Naive thymus-derived CD4-positive, alpha-beta T cell (primary cell): Measurements from ENCODE around the gene NCKAP1. TPM values are rescaled to one million over a fixed set of nuclear protein-coding genes. Genes with fewer than 3 reads are reported as not detected.
"Not testable (repeated sequence)": the region's sequence is repeated elsewhere in the genome, so short reads cannot be mapped to it uniquely, and the experiment has no call there.

Experiments
- ATAC-seq: fragments of 150-1000 bp; cut with Tn5 transposase; 2 replicates; pipeline ENCODE4 v1.10.0; 2021; ENCODE audit warnings: mild to moderate bottlenecking, moderate library complexity
- CTCF ChIA-PET: fragments of 350-600 bp; sonication (Branson Sonifier 250); formaldehyde crosslinking; loops from one replicate; lab custom pipeline; 2021; ENCODE audit warnings: antibody characterized with exemption; lab: Charles Lee
- POLR2A ChIA-PET: fragments of 350-600 bp; sonication (Branson Sonifier 250); formaldehyde crosslinking; loops from one replicate; lab custom pipeline; 2021; ENCODE audit warnings: antibody characterized with exemption, inconsistent platforms; lab: Charles Lee
- DNase-seq, 9 donors: peaks; one replicate each; pipeline versions ENCODE4 v3.0.0 to v3.0.0-alpha.2; 2020 to 2022; ENCODE audit warnings: mixed read lengths in 1 of 9
- H3K27ac ChIP-seq: one replicate; pipeline ENCODE4 v1.7.0; 2013; ENCODE audit warnings: mild to moderate bottlenecking, low read depth, low read length, moderate library complexity
- H3K27me3 ChIP-seq, 2 donors: one replicate each; pipeline ENCODE4 v1.7.0; 2013; ENCODE audit warnings: low read length in 2 of 2, mild to moderate bottlenecking in 2 of 2, moderate library complexity in 2 of 2; ENCODE audit not compliant: control insufficient read depth in 2 of 2, insufficient read depth in 2 of 2
- H3K36me3 ChIP-seq, 3 experiments: 1 replicate in 2 of 3; 2 replicates in 1 of 3; pipeline ENCODE4 v1.7.0; 2013; ENCODE audit warnings: low read length in 3 of 3, mild to moderate bottlenecking in 3 of 3, moderate library complexity in 1 of 3; ENCODE audit not compliant: insufficient read depth in 3 of 3, control insufficient read depth in 2 of 3
- H3K4me1 ChIP-seq, 2 donors: one replicate each; pipeline ENCODE4 v1.7.0; 2013; ENCODE audit warnings: low read length in 2 of 2, mild to moderate bottlenecking in 2 of 2, moderate library complexity in 1 of 2; ENCODE audit not compliant: control insufficient read depth in 2 of 2, insufficient read depth in 2 of 2
- H3K4me3 ChIP-seq: 2 replicates; pipeline ENCODE4 v1.7.0; 2013; ENCODE audit warnings: mild to moderate bottlenecking, low read length
- H3K9me3 ChIP-seq, 3 experiments: 1 replicate in 2 of 3; 2 replicates in 1 of 3; pipeline ENCODE4 v1.7.0; 2013; ENCODE audit warnings: low read length in 3 of 3; ENCODE audit not compliant: control insufficient read depth in 2 of 3
- H3K27ac Mint-ChIP-seq, 9 donors: one replicate each; pipeline ENCODE4 v1.8.0; 2020 to 2022; ENCODE audit warnings: mixed read lengths in 9 of 9, mild to moderate bottlenecking in 8 of 9, moderate library complexity in 5 of 9, inconsistent platforms in 2 of 9
- H3K27me3 Mint-ChIP-seq, 5 donors: one replicate each; pipeline ENCODE4 v1.8.0; 2021 to 2022; ENCODE audit warnings: mixed read lengths in 5 of 5, mild to moderate bottlenecking in 1 of 5
- H3K36me3 Mint-ChIP-seq, 5 donors: one replicate each; pipeline ENCODE4 v1.8.0; 2020 to 2022; ENCODE audit warnings: mixed read lengths in 5 of 5, mild to moderate bottlenecking in 3 of 5, inconsistent platforms in 1 of 5
- H3K4me1 Mint-ChIP-seq, 7 donors: one replicate each; pipeline ENCODE4 v1.8.0; 2020 to 2022; ENCODE audit warnings: mixed read lengths in 7 of 7, mild to moderate bottlenecking in 3 of 7, inconsistent platforms in 1 of 7
- H3K4me3 Mint-ChIP-seq, 10 donors: one replicate each; pipeline ENCODE4 v1.8.0; 2020 to 2022; ENCODE audit warnings: mild to moderate bottlenecking in 10 of 10, mixed read lengths in 10 of 10, moderate library complexity in 6 of 10, inconsistent platforms in 2 of 10
- H3K9me3 Mint-ChIP-seq, 11 donors: one replicate each; pipeline ENCODE4 v1.8.0; 2020 to 2022; ENCODE audit warnings: mixed read lengths in 11 of 11, mild to moderate bottlenecking in 4 of 11, inconsistent platforms in 1 of 11, moderate library complexity in 1 of 11
- intact Hi-C, 2 donors: fragments of 100-400 bp; cut with micrococcal nuclease; formaldehyde crosslinking; loops; one replicate each; pipeline ENCODE4 v1.15.1; 2023
- polyA plus RNA-seq, 2 donors: library from polyadenylated mRNA; unstranded; fragments of 300-500 nt; fragmentation: Illumina TruSeq; gene quantifications; one replicate each; pipeline ENCODE4 v1.2.3, GENCODE V29; 2021
- total RNA-seq, 6 experiments: library from RNA in 5 of 6; stranded (reverse) in 5 of 6; gene quantifications; 1 replicate in 5 of 6; 2 replicates in 1 of 6; pipeline ENCODE4 v1.2.3 and lab custom pipeline; 2021 to 2026

NCKAP1 gene
- total and polyA plus RNA-seq, 7 experiments from 2014 or later: 0.31 to 4.1 (median 2.6) TPM

DNA sequence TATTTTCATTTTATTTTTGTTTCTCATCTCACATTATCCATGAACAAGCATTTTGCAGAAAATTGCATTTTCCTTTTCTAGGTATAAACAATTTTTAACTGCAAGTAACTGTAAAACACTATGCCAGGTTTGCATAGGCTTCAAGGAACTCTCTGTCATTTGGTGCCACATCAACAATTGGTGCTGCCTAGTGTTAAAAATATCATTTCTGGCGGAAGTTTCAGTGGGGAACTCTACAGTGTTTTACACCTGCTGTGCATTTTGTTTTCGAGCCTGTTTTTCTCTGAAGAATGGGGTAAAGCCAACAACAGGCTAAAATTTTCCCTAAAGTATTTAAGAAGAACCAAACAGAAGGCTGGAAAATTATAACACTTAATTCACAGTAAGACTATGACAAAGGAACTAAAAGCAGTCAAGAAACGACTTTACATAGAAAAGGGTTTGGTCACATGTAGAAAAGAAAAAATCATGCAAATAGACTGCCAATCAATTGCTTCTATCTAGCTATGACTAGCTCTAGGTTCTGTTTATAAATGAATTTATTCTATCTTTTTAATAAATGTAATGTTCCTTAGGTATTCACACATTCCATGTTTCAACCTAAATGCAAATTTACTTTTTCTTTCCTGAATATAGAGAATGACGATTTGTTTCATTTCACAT lies 150.4 kb downstream of the NCKAP1 start:
- H3K27ac ChIP-seq: no peak overlapping the region
- POLR2A ChIA-PET: no interaction called here
- H3K27ac Mint-ChIP-seq: no peak overlapping the region
- peaks cover 0 to 15% (median 6%) of the 10 kb centered on the region in 5 donors for H3K27me3 Mint-ChIP-seq
- CTCF ChIA-PET: no interaction called here
- no peak for DNase-seq
- H3K27me3 ChIP-seq: no peaks in the 10 kb centered on the region
- H3K9me3 ChIP-seq: no peaks in the 10 kb centered on the region
- intact Hi-C loops: no loop called here
- no peak for ATAC-seq
- H3K4me3 Mint-ChIP-seq: no peak overlapping the region
- no peaks in the 10 kb centered on the region for H3K9me3 Mint-ChIP-seq
- no peak overlapping the region for H3K4me3 ChIP-seq
- H3K36me3 ChIP-seq: no peaks in the 10 kb centered on the region
- H3K36me3 Mint-ChIP-seq: no peaks in the 10 kb centered on the region
- H3K4me1 ChIP-seq: no peaks in the 10 kb centered on the region
- H3K4me1 Mint-ChIP-seq: peaks cover 0 to 3% (median 0%) of the 10 kb centered on the region in 7 donors

DNA sequence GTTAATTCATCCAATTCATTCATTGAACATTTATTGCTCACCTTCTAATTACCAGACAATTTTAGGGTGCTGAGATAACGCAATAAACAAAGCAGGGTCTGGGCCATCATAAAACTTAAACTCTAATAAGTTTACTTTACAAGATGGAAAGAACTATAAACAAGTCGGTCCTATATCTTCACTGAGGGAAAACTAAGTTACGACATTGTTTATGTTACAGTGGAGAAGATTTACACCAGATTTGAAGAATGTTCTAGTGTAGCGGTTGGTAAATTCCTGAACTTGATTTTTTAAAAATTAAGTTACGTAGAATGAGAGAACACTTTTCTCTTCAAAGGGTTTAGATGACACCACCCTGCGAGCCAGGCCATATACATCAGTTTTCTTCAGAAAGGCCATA lies 151.2 kb downstream of the NCKAP1 start:
- CTCF ChIA-PET: no interaction called here
- Mint-ChIP-seq H3K9me3 (no peaks in the 10 kb centered on the region), H3K27ac (no peak overlapping the region), H3K36me3 (no peaks in the 10 kb centered on the region), H3K4me1 (peaks cover 0 to 3% (median 0%) of the 10 kb centered on the region in 7 donors), H3K4me3 (no peak overlapping the region), H3K27me3 (peaks cover 0 to 15% (median 6%) of the 10 kb centered on the region in 5 donors)
- Histone ChIP-seq H3K27ac (no peak overlapping the region), H3K36me3 (no peaks in the 10 kb centered on the region), H3K27me3 (no peaks in the 10 kb centered on the region), H3K4me3 (no peak overlapping the region), H3K4me1 (no peaks in the 10 kb centered on the region), H3K9me3 (no peaks in the 10 kb centered on the region)
- no peak for DNase-seq
- no peak for ATAC-seq
- POLR2A ChIA-PET: no interaction called here
- intact Hi-C loops: no loop called here

DNA sequence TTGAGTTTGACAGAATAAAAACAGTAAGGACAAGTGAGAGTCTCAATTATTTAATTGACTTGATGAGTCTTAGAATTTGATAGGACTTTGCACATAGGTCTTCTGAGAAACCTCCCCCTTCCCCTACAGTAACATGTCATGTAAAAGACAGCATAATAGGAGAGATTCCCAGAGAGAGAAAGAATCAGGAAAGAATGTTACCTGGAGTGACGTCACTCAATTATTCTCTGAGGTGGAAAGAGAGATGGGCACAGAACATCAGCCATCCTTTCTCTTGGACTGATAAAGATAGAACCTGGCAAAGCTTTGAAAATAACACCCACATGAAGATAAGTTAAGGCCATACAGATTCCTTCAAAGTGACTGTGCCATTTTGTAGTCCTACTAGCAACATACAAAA lies 152.5 kb downstream of the NCKAP1 start:
- Mint-ChIP-seq H3K36me3 (no peaks in the 10 kb centered on the region), H3K27me3 (peaks cover 0 to 10% (median 3%) of the 10 kb centered on the region in 5 donors), H3K9me3 (peaks cover 0 to 4% (median 0%) of the 10 kb centered on the region in 11 donors), H3K27ac (no peak overlapping the region), H3K4me1 (peaks cover 0 to 1% (median 0%) of the 10 kb centered on the region in 7 donors), H3K4me3 (no peak overlapping the region)
- Histone ChIP-seq H3K27ac (no peak overlapping the region), H3K4me3 (no peak overlapping the region), H3K9me3 (no peaks in the 10 kb centered on the region), H3K27me3 (no peaks in the 10 kb centered on the region), H3K4me1 (no peaks in the 10 kb centered on the region), H3K36me3 (no peaks in the 10 kb centered on the region)
- DNase-seq: no peak
- intact Hi-C loops: no loop called here
- ChIA-PET POLR2A (no interaction called here), CTCF (no interaction called here)
- ATAC-seq: no peak

DNA sequence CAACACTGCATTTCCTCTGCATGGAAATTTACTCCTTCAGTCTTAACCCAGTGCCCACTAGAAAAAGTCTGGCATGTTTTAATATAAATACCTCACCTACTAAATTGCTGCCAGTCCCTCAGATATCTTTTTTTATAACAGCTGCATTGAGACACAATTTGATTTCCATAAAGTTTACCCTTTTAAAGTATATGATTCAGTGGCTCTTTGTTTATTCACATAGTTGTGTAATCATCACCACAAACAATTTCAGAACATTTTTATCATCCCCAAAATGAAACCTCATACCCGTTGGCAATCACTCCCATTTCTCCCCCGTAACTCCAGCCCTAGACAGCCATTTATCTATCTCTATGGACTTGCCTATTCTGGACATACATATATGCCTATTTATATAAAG lies 154.8 kb downstream of the NCKAP1 start:
- no peak overlapping the region for H3K27ac ChIP-seq
- no peak overlapping the region for H3K4me3 ChIP-seq
- Mint-ChIP-seq H3K27me3 (peaks cover 0 to 7% (median 3%) of the 10 kb centered on the region in 5 donors), H3K4me1 (peaks cover 0 to 1% (median 0%) of the 10 kb centered on the region in 7 donors), H3K36me3 (peaks cover 0 to 3% (median 0%) of the 10 kb centered on the region in 5 donors), H3K9me3 (peaks cover 1 to 18% (median 9%) of the 10 kb centered on the region in 11 donors), H3K27ac (no peak overlapping the region), H3K4me3 (no peak overlapping the region)
- H3K36me3 ChIP-seq: no peaks in the 10 kb centered on the region
- H3K27me3 ChIP-seq: no peaks in the 10 kb centered on the region
- H3K4me1 ChIP-seq: no peaks in the 10 kb centered on the region
- DNase-seq: no peak
- H3K9me3 ChIP-seq: no peaks in the 10 kb centered on the region
- intact Hi-C loops: no loop called here
- ChIA-PET CTCF (no interaction called here), POLR2A (no interaction called here)
- no peak for ATAC-seq

DNA sequence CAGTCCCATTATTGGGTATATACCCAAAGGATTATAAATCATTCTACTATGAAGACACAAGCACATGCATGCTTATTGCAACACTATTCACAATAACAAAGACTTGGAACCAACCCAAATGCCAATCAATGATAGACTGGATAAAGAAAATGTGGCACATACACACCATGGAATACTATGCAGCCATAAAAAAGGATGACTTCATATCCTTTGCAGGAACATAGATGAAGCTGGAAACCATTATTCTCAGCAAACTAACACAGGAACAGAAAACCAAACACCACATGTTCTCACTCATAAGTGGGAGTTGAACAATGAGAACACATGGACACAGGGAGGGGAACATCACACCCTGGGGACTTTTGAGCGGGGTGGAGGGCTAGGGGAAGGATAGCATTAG lies 158.2 kb downstream of the NCKAP1 start:
- H3K27me3 Mint-ChIP-seq, H3K4me3 ChIP-seq, CTCF ChIA-PET, H3K4me1 Mint-ChIP-seq, H3K27ac ChIP-seq, POLR2A ChIA-PET, H3K9me3 ChIP-seq, H3K36me3 ChIP-seq, H3K36me3 Mint-ChIP-seq, H3K27ac Mint-ChIP-seq, DNase-seq, H3K4me1 ChIP-seq, ATAC-seq, intact Hi-C loops, H3K27me3 ChIP-seq, H3K4me3 Mint-ChIP-seq: not testable (repeated sequence)
- H3K9me3 Mint-ChIP-seq: peaks cover 8 to 33% (median 16%) of the 10 kb centered on the region in 11 donors

DNA sequence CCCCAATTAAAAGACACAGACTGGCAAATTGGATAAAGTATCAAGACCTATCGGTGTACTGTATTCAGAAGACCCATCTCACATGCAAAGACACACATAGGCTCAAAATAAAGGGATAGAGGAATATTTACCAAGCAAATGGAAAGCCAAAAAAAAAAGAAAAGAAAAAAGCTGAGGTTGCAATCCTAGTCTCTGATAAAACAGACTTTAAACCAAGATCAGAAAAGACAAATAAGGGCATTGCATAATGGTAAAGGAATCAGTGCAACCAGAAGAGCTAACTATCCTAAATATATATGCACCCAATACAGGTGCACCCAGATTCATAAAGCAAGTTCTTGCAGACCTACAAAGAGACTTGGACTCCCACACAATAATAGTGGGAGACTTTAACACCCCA lies 161.6 kb downstream of the NCKAP1 start:
- H3K9me3 ChIP-seq, H3K27ac Mint-ChIP-seq, CTCF ChIA-PET, H3K4me3 ChIP-seq, H3K4me3 Mint-ChIP-seq, H3K27ac ChIP-seq, H3K27me3 ChIP-seq, H3K4me1 ChIP-seq, intact Hi-C loops, H3K36me3 Mint-ChIP-seq, H3K36me3 ChIP-seq, POLR2A ChIA-PET, ATAC-seq, H3K4me1 Mint-ChIP-seq, DNase-seq: not testable (repeated sequence)
- Mint-ChIP-seq H3K27me3 (peaks cover 8 to 22% (median 11%) of the 10 kb centered on the region in 5 donors), H3K9me3 (peaks cover 8 to 48% (median 20%) of the 10 kb centered on the region in 11 donors)

DNA sequence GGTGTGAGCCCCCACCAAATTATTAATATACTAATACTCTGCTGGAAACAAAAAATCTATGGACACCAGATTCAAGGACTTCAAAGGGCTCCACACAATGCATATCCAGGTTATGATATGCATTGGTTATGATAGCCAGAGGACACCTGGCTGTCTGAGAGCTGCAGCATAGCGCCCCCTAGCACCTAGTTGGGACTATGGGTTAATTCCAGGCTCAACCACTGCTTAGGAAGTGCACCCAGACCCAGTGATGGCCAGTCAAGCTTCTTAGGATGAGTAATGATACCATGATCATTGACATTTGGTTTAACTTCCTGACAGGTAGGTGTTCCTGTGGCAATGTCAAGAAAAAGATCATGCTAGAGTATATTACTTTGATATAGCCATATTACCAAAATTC lies 168.0 kb downstream of the NCKAP1 start:
- Mint-ChIP-seq H3K27me3 (peaks cover 46 to 71% (median 59%) of the 10 kb centered on the region in 5 donors), H3K9me3 (peaks cover 0 to 18% (median 5%) of the 10 kb centered on the region in 11 donors), H3K4me3 (no peak overlapping the region), H3K36me3 (peaks cover 0 to 4% (median 0%) of the 10 kb centered on the region in 5 donors), H3K4me1 (peaks cover 7 to 29% (median 16%) of the 10 kb centered on the region in 7 donors), H3K27ac (no peak overlapping the region)
- POLR2A ChIA-PET: no interaction called here
- H3K36me3 ChIP-seq: no peaks in the 10 kb centered on the region
- no peaks in the 10 kb centered on the region for H3K9me3 ChIP-seq
- H3K27me3 ChIP-seq: peaks cover 8 to 11% of the 10 kb centered on the region in 2 donors
- no peak for DNase-seq
- no peaks in the 10 kb centered on the region for H3K4me1 ChIP-seq
- H3K27ac ChIP-seq: no peak overlapping the region
- no peak overlapping the region for H3K4me3 ChIP-seq
- CTCF ChIA-PET: no interaction called here
- no peak for ATAC-seq
- intact Hi-C loops: no loop called here
